Measurements from ENCODE around the gene IGSF6.

IGSF6 gene

DNA sequence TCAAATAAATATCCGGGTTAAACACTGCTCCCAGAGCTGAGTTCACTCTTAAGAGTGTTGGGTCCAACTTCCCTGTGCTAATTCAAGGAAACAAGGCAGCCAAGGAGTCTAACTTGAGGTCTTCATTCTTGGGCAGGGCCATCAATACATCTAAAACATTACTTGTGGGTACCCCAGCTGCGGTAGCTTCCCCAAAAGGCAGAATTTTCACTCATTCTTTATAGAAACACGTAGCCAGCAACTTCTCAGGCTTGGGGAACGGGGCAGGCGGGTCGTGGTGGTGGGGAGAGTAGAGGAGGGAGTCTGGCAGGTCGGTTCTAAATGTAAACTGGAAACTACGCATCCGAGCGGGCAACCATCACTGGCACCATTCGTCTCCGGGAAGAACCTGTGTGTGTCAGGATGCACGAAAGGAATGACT lies 53.7 kb downstream of the IGSF6 start:
- ATAC-seq (ENCODE audit: low read depth) (peak; percentile 2; the same call in 2 of the 3 replicates), DNase-seq (ENCODE audit: low spot score) (no peak)
- Histone ChIP-seq H3K9me3 (ENCODE audit: severe bottlenecking) (no peaks in the 10 kb centered on the region), H3K27me3 (ENCODE audit: insufficient read depth, poor library complexity, severe bottlenecking) (no peaks in the 10 kb centered on the region), H3K4me3 (ENCODE audit: severe bottlenecking) (peak overlapping the region; percentile 98), H3K4me1 (ENCODE audit: insufficient read depth, poor library complexity, severe bottlenecking) (peaks cover 8% of the 10 kb centered on the region), H3K36me3 (ENCODE audit: low read depth) (no peaks in the 10 kb centered on the region), H3K27ac (ENCODE audit: poor library complexity, severe bottlenecking) (peak overlapping the region; percentile 76)
- TF ChIP-seq, protein P1, sequence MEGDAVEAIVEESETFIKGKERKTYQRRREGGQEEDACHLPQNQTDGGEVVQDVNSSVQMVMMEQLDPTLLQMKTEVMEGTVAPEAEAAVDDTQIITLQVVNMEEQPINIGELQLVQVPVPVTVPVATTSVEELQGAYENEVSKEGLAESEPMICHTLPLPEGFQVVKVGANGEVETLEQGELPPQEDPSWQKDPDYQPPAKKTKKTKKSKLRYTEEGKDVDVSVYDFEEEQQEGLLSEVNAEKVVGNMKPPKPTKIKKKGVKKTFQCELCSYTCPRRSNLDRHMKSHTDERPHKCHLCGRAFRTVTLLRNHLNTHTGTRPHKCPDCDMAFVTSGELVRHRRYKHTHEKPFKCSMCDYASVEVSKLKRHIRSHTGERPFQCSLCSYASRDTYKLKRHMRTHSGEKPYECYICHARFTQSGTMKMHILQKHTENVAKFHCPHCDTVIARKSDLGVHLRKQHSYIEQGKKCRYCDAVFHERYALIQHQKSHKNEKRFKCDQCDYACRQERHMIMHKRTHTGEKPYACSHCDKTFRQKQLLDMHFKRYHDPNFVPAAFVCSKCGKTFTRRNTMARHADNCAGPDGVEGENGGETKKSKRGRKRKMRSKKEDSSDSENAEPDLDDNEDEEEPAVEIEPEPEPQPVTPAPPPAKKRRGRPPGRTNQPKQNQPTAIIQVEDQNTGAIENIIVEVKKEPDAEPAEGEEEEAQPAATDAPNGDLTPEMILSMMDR (IDR thresholded peaks at IDR 0.05; ENCODE audit: poor library complexity, severe bottlenecking) = no peak

DNA sequence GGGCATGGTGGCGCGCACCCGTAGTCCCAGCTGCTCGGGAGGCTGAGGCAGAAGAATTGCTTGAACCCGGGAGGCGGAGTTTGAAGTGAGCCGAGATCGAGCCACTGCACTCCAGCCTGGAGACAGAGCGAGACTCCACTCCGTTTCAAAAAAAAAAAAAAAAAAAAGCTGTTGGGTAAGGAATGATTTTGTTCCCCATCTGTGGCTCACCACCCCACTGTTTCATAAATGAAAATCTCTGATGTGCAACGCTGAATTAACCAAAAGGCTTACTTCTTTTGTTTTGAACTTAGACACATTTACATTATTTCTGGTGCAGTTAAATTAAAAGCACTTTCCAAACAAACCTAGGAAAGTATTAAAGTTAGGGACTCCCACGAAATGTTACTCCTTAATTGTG lies 54.2 kb downstream of the IGSF6 start:
- Histone ChIP-seq H3K27me3 (ENCODE audit: insufficient read depth, poor library complexity, severe bottlenecking) (no peaks in the 10 kb centered on the region), H3K4me1 (ENCODE audit: insufficient read depth, poor library complexity, severe bottlenecking) (peaks cover 8% of the 10 kb centered on the region), H3K9me3 (ENCODE audit: severe bottlenecking) (no peaks in the 10 kb centered on the region), H3K27ac (ENCODE audit: poor library complexity, severe bottlenecking) (no peak overlapping the region), H3K36me3 (ENCODE audit: low read depth) (no peaks in the 10 kb centered on the region), H3K4me3 (ENCODE audit: severe bottlenecking) (peak overlapping the region; percentile 98)
- TF ChIP-seq, protein P1 (IDR thresholded peaks at IDR 0.05; ENCODE audit: poor library complexity, severe bottlenecking) = no peak
- ATAC-seq (ENCODE audit: low read depth) = no peak
- DNase-seq (ENCODE audit: low spot score) = no peak

DNA sequence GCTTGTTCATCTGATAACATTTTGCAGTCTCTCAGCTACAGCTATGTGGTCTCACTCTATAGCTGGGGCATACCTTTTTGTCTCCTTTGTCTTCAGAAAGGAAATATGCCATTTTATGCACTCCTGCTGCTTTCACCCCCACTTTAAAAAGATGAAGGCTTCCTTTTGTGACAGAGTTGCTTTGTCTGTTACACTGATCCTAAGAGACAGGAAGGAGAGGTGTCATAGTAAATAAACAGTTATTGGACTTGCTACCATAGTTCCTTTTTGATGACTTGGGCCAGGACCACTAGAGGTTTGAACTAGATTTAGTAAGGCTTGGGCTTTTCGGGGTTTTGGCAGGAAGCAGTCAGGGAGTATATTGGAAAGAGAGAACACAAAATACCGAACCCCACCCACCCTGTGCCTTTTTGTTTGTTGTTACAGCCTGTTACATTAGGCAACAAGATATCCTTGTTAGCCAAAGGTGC lies 54.8 kb downstream of the IGSF6 start:
- no peaks in the 10 kb centered on the region for H3K9me3 ChIP-seq (ENCODE audit: severe bottlenecking)
- H3K27ac ChIP-seq (ENCODE audit: poor library complexity, severe bottlenecking) = no peak overlapping the region
- ATAC-seq (ENCODE audit: low read depth) (no peak), DNase-seq (ENCODE audit: low spot score) (no peak)
- peaks cover 8% of the 10 kb centered on the region for H3K4me1 ChIP-seq (ENCODE audit: insufficient read depth, poor library complexity, severe bottlenecking)
- H3K36me3 ChIP-seq (ENCODE audit: low read depth) = no peaks in the 10 kb centered on the region
- no peaks in the 10 kb centered on the region for H3K27me3 ChIP-seq (ENCODE audit: insufficient read depth, poor library complexity, severe bottlenecking)
- H3K4me3 ChIP-seq (ENCODE audit: severe bottlenecking) = no peak overlapping the region
- TF ChIP-seq, protein P1 (IDR thresholded peaks at IDR 0.05; ENCODE audit: poor library complexity, severe bottlenecking) = no peak

DNA sequence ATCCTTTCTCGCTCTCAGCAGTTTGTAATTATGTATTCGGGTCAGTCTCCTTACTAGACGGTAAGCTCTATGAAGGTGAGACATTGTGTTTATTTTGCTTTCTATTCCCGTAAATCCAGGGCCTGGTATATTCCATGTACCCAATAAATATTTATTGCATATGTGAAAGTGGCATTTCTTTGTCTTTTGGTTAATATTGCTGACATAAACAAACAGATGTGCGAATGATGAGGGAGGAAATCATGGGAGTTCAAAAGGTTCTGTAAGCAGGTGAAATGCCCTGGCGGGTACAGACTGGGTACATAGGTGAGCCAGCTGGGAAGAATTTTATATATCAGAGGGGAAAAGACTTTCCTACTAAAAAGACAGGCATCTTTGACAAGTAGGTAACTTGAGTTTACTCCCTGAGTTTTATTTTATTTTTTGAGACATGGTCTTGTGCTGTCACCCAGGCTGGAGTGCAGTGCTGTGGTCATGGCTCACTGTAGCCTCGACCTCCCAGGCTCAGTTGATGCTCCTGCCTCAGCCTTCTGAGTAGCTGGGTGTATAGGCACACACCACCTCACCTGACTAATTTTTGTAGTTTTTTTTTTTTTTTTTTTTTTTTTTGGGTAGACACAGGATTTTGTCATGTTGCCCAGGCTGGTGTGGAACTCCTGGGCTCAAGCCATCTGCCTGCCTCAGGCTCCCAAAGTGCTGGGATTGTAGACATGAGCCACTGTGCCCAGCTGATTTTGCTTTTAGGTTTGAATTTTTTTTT lies 58.7 kb downstream of the IGSF6 start:
- no peak overlapping the region for H3K4me3 ChIP-seq (ENCODE audit: severe bottlenecking)
- no peaks in the 10 kb centered on the region for H3K9me3 ChIP-seq (ENCODE audit: severe bottlenecking)
- no peak for DNase-seq (ENCODE audit: low spot score)
- no peak overlapping the region for H3K27ac ChIP-seq (ENCODE audit: poor library complexity, severe bottlenecking)
- no peak for ATAC-seq (ENCODE audit: low read depth)
- H3K27me3 ChIP-seq (ENCODE audit: insufficient read depth, poor library complexity, severe bottlenecking) = no peaks in the 10 kb centered on the region
- H3K36me3 ChIP-seq (ENCODE audit: low read depth) = no peaks in the 10 kb centered on the region
- TF ChIP-seq, protein P1 (IDR thresholded peaks at IDR 0.05; ENCODE audit: poor library complexity, severe bottlenecking) = no peak
- peaks cover 9% of the 10 kb centered on the region for H3K4me1 ChIP-seq (ENCODE audit: insufficient read depth, poor library complexity, severe bottlenecking)

DNA sequence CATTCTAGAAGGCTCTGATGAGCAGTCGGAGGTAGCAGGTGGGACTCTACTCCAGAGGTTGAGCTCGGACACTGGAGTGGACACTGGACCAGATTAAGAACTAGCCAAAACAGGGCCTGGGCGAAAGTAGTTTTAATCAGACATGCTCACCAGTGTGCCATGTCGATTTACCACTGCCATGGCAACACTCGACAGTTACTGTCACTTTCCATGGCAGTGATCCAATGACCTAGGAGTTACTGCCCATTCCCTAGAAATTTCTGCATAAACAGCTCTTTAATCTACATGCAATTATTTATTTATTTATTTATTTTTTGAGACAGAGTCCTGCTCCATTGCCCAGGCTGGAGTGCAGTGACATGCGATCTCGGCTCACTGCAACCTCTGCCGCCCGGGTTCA lies 60.2 kb downstream of the IGSF6 start:
- H3K9me3 ChIP-seq (ENCODE audit: severe bottlenecking) = no peaks in the 10 kb centered on the region
- ATAC-seq (ENCODE audit: low read depth) (no peak), DNase-seq (ENCODE audit: low spot score) (no peak)
- no peaks in the 10 kb centered on the region for H3K36me3 ChIP-seq (ENCODE audit: low read depth)
- H3K27me3 ChIP-seq (ENCODE audit: insufficient read depth, poor library complexity, severe bottlenecking) = no peaks in the 10 kb centered on the region
- TF ChIP-seq, protein P1 (IDR thresholded peaks at IDR 0.05; ENCODE audit: poor library complexity, severe bottlenecking) = no peak
- H3K27ac ChIP-seq (ENCODE audit: poor library complexity, severe bottlenecking) = no peak overlapping the region
- H3K4me1 ChIP-seq (ENCODE audit: insufficient read depth, poor library complexity, severe bottlenecking) = peaks cover 5% of the 10 kb centered on the region
- no peak overlapping the region for H3K4me3 ChIP-seq (ENCODE audit: severe bottlenecking)
